Esophagus muscularis mucosa (tissue), 4 donors: Measurements from ENCODE around the gene ZNF366.

ENCODE experiments used
- EP300 ChIP-seq: sonication (generic); formaldehyde crosslinking; IDR thresholded peaks from one replicate; pipeline ENCODE4 v1.6.1; 2017; ENCODE audit warnings: antibody characterized with exemption
- POLR2A ChIP-seq: fragments of 450-650 bp; IDR thresholded peaks from one replicate; pipeline ENCODE4 v1.6.1; 2017; ENCODE audit warnings: antibody characterized with exemption, moderate library complexity, mild to moderate bottlenecking, low read depth
- POLR2AphosphoS5 ChIP-seq, 2 donors: sonication (generic); formaldehyde crosslinking; IDR thresholded peaks; one replicate each; pipeline ENCODE4 v1.6.1; 2017; ENCODE audit warnings: antibody characterized with exemption in 2 of 2
- TF ChIP-seq, protein P1 (sequence below), 3 experiments: fragments of 200-600 bp in 2 of 3; fragments of 450-650 bp in 1 of 3; sonication (generic) in 2 of 3; IDR thresholded peaks; one replicate each; pipeline ENCODE4 v1.5.1; 2017 to 2019; ENCODE audit warnings: antibody characterized with exemption in 3 of 3, mild to moderate bottlenecking in 2 of 3, moderate library complexity in 1 of 3

DNA sequence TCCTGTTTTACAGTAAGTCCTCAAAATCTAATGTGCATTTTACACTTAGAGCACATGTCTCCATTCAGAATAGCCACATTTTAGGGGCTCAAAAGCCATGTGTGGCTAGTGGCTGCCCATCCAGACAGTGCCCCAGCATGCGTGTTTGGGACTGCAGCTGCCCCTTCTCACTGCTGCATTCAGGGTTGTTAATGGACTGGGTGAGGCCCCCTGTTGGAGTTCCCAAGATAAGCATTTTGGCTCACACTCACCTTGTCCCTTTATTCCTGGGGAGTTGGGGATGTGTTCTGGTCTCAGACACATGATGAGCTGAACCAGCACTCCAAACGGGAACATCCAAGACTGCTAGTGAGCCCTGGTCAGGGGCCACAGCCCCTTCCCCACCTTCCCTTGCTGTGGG is 22.2 kb upstream of the ZNF366 start:
- TF ChIP-seq, protein P1, sequence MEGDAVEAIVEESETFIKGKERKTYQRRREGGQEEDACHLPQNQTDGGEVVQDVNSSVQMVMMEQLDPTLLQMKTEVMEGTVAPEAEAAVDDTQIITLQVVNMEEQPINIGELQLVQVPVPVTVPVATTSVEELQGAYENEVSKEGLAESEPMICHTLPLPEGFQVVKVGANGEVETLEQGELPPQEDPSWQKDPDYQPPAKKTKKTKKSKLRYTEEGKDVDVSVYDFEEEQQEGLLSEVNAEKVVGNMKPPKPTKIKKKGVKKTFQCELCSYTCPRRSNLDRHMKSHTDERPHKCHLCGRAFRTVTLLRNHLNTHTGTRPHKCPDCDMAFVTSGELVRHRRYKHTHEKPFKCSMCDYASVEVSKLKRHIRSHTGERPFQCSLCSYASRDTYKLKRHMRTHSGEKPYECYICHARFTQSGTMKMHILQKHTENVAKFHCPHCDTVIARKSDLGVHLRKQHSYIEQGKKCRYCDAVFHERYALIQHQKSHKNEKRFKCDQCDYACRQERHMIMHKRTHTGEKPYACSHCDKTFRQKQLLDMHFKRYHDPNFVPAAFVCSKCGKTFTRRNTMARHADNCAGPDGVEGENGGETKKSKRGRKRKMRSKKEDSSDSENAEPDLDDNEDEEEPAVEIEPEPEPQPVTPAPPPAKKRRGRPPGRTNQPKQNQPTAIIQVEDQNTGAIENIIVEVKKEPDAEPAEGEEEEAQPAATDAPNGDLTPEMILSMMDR (IDR thresholded peaks at IDR 0.05) = no peak
- no peak for TF ChIP-seq POLR2A
- no peak for TF ChIP-seq EP300
- no peak for TF ChIP-seq POLR2AphosphoS5 (IDR thresholded peaks at IDR 0.05)
